DLD1 (cell line): ENCODE results near the gene PEPD.

Source experiments
- in situ Hi-C: cut with HindIII; loops from 2 replicates; pipeline ENCODE4 v1.10.0; 2017; ENCODE audit warnings: low sequenced_read_pairs

Gene PEPD

DNA sequence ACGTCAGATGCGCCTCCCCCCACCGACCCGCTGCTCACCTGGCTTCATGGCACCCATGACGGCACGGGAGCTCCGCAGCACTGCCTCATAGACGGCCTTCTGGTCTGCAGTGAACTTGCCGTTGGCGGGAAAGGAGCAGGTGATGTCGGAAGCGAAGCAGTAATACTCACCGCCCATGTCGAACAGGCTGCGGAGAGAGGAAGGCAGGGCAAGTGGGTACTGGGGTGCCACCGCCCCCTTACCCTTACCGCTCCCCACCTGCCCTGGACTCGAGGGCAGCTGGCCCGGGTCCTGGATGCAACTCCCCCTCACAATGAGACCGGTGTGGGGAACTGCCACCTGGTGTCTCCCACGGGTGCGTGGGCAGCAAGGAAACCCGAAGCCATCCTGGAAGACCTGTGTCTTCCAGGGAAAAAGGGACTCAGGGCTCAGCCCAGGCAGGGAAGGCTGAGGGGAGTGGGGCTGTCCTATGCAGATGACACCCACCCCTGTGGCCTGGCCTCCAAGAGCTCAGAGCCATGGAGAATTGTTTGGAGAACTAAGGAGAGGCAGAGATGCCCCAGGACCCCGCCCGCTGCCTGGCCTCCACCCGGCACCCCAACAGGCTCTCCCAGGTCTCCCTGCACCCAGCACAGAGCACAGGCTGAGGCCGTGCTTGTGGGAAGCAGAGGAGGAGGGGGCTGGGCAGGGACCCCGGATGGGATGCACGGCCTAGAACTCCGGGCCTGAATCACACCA, 119.7 kb downstream of the PEPD start:
- in situ Hi-C loops, result loop anchor here (10.0 kb wide), 1 partner anchor 157 kb away; no protein-coding TSS in a partner anchor

DNA sequence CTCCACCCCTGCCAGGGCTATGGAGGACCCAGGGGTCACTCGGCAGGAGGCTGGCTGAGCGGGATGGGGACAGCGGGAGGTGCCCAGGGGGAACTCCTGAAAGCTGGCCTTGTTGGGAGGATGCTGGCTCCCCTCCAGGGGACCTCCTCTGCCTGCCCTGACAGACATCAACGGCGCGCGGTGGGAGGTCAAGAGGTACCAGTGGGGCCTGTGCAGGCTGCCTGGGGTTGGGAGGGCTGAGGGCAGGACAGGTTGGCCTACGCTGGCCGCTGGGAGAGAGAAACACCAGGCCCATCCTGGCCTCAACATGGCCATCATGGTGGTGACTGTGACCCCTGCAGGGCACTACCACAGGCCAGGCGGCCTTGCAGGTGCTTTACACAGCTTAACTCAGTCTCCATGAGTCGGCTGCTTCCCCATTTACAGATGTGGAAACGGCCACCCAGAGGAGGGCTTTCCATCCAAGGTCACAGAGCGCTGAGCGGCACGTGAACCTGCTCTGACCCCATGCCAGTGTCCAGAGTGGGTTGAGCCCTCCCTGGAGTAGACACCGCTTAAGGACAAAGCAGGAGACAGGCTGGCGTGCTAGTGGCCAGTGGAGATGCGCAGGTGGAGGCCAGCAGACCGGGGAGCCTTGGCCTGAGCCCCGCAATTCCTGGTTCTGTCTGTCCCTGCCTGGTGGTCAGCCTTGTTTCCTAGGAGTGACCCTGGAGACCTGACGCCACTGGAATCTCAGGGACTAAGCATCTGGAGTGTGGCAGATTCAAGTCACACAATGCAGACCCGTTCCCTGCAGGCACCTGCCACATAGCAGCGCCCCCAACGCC, 120.5 kb downstream of the PEPD start:
- in situ Hi-C loops, result loop anchor here (10.0 kb wide), 1 partner anchor 156 kb away; no protein-coding TSS in a partner anchor

DNA sequence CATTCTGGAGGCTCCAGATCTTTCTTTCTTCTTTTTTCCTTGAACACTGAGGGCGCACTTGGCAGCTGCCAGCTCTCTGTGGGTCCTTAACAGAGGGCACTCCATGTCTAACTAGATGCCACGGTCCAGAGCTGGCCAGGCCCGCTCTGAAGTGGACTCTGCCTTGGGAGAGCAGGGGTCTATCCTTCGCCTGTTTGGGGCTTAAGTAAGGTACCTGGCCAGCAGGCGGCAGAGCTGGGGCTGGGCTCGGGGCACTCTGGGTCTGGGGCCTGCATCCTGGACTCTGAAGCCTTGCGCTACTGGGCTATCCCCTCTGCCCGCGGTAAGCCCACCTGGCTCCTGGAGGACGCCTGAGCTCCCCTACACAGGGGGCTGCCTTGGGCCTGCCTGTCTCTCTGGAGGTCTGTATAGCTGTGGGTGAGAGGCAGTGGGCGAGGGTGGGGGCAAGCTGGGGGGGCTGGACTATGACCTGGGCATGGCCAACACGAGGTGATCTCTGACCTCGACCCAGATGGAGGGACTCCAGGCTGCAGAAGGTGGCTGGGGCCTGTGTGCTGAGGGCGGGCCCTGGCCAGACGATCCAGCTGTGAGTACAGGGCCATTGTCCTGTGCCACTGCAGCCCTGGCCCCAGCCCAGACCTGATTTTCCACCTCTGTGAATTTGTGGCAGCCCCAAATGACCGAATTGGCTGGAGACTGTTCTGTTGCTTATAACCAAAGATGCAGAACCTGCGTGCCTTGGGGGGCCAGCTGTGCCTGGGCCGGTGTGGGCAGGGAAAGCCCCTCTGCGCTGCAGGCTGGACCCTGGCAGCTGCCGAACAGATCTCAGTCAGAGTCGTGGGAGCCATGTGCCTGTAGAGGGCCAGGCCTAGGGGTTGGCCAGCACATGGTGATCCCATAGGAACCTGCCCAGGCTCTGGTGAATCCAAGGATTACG, 121.6 kb downstream of the PEPD start:
- in situ Hi-C loops, result loop anchor here (10.0 kb wide), 1 partner anchor 155 kb away; no protein-coding TSS in a partner anchor

DNA sequence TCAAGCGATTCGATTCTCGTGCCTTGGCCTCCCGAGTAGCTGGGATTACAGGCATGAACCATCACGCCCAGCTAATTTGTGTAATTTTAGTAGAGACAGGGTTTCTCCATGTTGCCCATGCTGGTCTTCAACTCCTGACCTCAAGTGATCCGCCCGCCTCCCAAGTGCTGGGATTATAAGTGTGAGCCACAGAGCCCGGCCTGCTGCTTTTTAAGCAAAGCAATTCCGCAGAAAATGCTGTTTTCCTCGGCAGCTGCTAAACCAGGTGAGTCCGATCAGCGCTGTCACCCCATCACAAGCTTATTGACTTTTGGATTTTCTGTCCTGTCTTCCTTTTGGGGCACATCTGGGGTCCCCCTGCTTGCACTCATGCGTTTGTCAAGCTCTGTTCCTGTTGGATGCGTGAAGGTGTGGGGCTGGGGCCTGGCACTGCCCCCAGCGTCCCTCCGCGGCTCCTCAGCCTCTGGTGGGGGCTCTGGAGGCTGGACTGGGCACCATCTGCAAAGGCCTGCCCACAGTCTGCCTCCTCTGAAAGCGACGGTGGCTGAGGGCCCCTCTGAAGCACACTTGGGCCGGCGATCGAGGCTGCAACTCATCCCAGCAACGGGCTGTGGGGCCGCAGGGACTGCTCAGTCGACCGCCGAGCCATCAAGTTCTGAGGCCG, 122.4 kb downstream of the PEPD start:
- in situ Hi-C loops, result no loop called here

DNA sequence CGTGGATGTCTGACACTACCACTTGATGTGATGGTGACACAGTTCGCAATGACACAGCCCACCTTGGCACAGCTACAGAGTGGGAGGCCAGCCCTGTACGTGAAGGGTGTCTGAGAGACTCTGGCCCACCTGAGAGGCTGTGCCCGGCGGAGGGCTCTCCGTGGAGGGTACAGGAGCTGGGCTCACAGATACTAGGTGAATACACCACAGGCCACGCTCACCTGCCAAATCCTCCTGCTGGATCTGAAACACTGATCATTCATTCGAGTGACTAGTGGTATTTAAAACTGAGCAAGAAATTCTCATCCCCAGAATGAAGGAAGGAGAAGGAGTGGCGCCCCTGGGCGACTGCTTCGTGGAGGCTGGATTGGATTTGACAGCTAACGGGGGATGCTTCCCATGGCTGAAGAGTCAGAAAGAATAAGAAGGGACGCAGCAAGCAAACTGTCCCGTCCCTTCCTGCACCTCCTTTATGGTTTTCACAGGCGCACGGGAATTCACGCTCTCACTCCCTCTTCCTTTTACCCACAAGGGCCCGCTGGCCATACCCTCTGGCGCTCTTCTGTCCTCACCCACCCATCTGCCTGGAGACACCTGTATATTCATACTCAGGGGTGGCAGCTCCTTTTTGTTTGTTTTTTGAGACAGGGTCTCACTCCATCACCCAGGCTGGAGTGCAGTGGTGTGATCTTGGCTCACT, 123.1 kb downstream of the PEPD start:
- in situ Hi-C loops, result no loop called here

GRCh38 chr19:33397536-33398360, 123.8 kb downstream of the PEPD start:
- in situ Hi-C loops, result no loop called here

DNA sequence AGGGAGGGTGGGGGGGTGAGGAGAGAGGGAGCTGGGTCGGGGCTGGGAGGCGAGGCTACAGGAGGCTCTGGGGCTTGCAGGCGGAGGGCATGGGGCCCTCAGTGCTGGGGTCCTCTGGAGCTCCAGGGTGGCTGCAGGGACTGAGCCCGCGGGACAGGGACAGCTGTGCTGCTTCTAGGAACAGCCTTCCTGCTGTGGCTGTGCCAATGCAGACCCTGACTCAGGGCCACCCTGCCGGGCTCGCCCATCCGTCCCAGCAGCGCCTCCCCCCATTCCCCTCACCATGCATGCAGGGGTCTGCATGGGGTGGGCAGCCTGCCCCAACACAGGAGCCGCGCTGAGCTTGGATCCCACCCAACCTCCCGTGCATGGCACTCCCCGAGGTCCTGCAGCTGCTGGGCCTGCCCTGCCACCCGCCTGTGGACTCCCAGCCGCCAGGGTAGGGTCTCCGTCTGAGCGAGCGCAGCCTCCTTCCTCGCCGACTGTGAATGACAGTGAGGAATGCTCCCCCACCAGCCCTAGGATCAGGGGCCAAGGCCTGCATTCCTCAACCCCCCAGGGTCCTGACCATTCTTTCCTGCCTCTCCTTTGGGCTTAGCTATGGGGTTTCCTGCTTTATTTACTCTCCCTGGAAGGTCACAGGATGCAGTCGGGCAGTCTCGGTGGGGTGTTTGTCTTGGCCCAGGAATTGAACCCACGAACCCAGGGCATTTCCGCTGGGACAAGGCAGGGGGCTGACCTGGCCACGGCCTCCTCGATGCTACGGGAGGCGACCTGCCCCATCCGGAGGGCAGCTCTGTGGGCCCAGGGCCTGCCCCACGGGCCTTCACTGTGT, 124.7 kb downstream of the PEPD start:
- in situ Hi-C loops, result no loop called here

- in situ Hi-C loops, result no loop called here
Measured at GRCh38 chr19:33395561-33396550, 125.7 kb downstream of the PEPD start.

- in situ Hi-C loops, result no loop called here
Measured at GRCh38 chr19:33394723-33395560, 126.6 kb downstream of the PEPD start.

GRCh38 chr19:33394006-33394722, 127.4 kb downstream of the PEPD start:
- in situ Hi-C loops, result no loop called here

DNA sequence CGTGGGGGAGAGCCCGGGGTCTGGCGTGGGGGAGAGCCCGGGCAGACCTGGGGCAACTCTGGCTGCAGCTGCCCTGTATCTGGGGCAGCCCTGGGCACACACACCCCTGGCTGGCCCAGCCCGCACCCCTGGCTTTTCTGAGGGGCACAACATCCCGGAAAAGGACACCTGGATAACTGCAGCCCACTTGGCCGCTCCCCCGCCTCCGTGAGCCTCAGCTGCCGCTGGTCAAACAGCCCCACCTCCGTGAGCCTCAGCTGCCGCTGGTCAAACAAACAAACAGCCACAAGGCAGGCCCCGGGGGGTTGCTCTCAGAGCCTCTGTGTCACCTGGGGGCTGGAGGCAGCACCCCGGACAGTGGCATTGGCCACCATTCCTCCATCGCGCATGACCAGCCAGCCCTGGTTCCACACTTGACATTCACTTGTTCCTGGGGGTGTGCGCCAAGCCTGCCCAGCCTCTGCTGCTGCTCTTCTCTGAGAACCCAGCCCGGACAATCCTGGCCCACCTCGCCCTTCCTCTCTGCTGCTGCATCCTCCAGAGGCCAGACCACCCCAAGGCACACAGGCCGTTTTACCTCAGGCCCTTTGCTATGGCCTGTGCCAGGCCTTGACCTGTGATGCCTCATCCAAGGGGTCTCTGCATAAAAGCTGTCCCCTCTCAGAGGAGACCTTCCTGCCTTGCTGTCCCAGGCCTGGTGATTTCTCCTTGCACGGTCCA, 128.1 kb downstream of the PEPD start:
- in situ Hi-C loops, result no loop called here

GRCh38 chr19:33392341-33393285, 129.0 kb downstream of the PEPD start:
- in situ Hi-C loops, result no loop called here

DNA sequence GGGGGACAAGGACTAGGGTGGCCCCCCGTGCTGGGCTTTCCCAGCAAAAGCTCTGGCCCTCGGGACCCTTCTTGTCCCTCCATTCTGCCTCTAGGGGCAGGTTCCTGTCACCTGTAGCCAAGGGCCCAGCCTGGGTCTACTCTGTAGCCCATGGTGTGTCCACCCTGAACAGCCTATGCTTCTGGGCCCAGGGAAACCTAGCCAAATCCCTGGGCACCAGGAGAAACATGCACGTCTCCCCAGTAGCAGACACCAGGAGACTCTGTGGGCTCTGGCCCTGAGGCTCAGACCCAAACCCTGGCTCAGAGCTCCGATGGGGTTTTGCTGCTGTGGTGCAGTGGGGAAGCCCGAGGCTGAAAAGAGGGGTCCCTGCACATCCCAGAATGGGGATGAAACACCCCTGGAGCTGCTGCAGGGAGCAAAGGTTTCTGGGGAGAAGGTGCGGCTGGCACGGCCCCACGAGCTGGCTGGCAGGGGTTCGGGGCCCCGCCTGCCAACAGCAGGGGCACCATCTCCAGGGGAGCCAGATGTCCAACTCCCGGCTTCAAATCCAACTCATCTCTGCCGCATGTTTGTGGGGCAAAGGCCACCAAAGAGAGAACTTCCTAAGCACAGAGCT, 129.9 kb downstream of the PEPD start:
- in situ Hi-C loops, result no loop called here
